WTC11 (cell line): Measurements from ENCODE around the gene BLNK. TPM values are rescaled to one million over a fixed set of nuclear protein-coding genes. Genes with fewer than 3 reads are reported as not detected.

Experiments used
- ATAC-seq: fragments of 200-7000 bp; cut with Tn5 transposase; 2 replicates; pipeline ENCODE4 v1.10.0; 2021; ENCODE audit warnings: mild to moderate bottlenecking, moderate library complexity
- CTCF ChIA-PET: fragments of 300-600 bp; sonication (Branson Sonifier 250); formaldehyde crosslinking; loops from one replicate; lab custom pipeline; 2021; ENCODE audit warnings: antibody characterized with exemption; lab: Charles Lee
- POLR2A ChIA-PET: fragments of 350-600 bp; sonication (Branson Sonifier 250); formaldehyde crosslinking; loops from one replicate; lab custom pipeline; 2021; ENCODE audit warnings: antibody characterized with exemption; lab: Charles Lee
- DNase-seq: peaks from one replicate; pipeline ENCODE4 v3.0.0; 2021; ENCODE audit warnings: low spot score
- H3K27ac Mint-ChIP-seq: 2 replicates; pipeline ENCODE4 v1.8.0; 2021; ENCODE audit warnings: mixed read lengths
- H3K27me3 Mint-ChIP-seq: 2 replicates; pipeline ENCODE4 v1.8.0; 2021; ENCODE audit warnings: low read depth, mild to moderate bottlenecking, moderate library complexity, mixed read lengths
- H3K36me3 Mint-ChIP-seq: 2 replicates; pipeline ENCODE4 v1.8.0; 2021; ENCODE audit warnings: mixed read lengths
- H3K4me1 Mint-ChIP-seq: 2 replicates; pipeline ENCODE4 v1.8.0; 2022; ENCODE audit warnings: mixed read lengths
- H3K4me3 Mint-ChIP-seq: 2 replicates; pipeline ENCODE4 v1.8.0; 2021; ENCODE audit warnings: mild to moderate bottlenecking, moderate library complexity, mixed read lengths
- H3K9me3 Mint-ChIP-seq: 2 replicates; pipeline ENCODE4 v1.8.0; 2021; ENCODE audit warnings: mixed read lengths
- ATF6 ChIP-seq: sonication (generic); formaldehyde crosslinking; IDR thresholded peaks from 2 replicates; pipeline ENCODE4 v1.8.1; 2023; ENCODE audit warnings: mild to moderate bottlenecking, missing genetic modification reagents
- ERG ChIP-seq: fragments of 250-450 bp; sonication (Bioruptor Pico); IDR thresholded peaks from 2 replicates; pipeline ENCODE4 v1.8.0; 2021; ENCODE audit warnings: mild to moderate bottlenecking
- FOXJ3 ChIP-seq: sonication (generic); formaldehyde crosslinking; IDR thresholded peaks from 2 replicates; pipeline ENCODE4 v1.9.0; 2021; ENCODE audit warnings: missing genetic modification reagents, mild to moderate bottlenecking, borderline replicate concordance
- GABPB1 ChIP-seq: sonication (generic); formaldehyde crosslinking; IDR thresholded peaks from 2 replicates; pipeline ENCODE4 v1.8.1; 2023; ENCODE audit warnings: mild to moderate bottlenecking, missing genetic modification reagents
- GRHL2 ChIP-seq: fragments of 250-450 bp; sonication (Bioruptor Pico); IDR thresholded peaks from 2 replicates; pipeline ENCODE4 v1.8.0; 2022; ENCODE audit warnings: mild to moderate bottlenecking, moderate library complexity; ENCODE audit not compliant: insufficient replicate concordance, severe bottlenecking
- HMGA2 ChIP-seq: fragments of 250-450 bp; sonication (Bioruptor Pico); IDR thresholded peaks from 2 replicates; pipeline ENCODE4 v1.4.0; 2021; ENCODE audit warnings: mild to moderate bottlenecking, moderate library complexity
- MXD4 ChIP-seq: fragments of 250-450 bp; sonication (Bioruptor Pico); IDR thresholded peaks from 2 replicates; pipeline ENCODE4 v1.8.0; 2021; ENCODE audit warnings: mild to moderate bottlenecking, moderate library complexity, borderline replicate concordance
- ZNF138 ChIP-seq: sonication (generic); formaldehyde crosslinking; conservative IDR thresholded peaks from 2 replicates; pipeline ENCODE4 v1.8.1; 2022; ENCODE audit warnings: mild to moderate bottlenecking, moderate library complexity, missing genetic modification reagents
- ZNF219 ChIP-seq: sonication (generic); formaldehyde crosslinking; IDR thresholded peaks from 2 replicates; pipeline ENCODE4 v1.8.0; 2023; ENCODE audit warnings: missing genetic modification reagents, mild to moderate bottlenecking, borderline replicate concordance
- ZNF232 ChIP-seq: sonication (generic); formaldehyde crosslinking; IDR thresholded peaks from 2 replicates; pipeline ENCODE4 v1.8.0; 2022; ENCODE audit warnings: mild to moderate bottlenecking, missing genetic modification reagents
- ZNF423 ChIP-seq: fragments of 250-450 bp; sonication (Bioruptor Pico); IDR thresholded peaks from 2 replicates; pipeline ENCODE4 v2.1.2; 2022; ENCODE audit warnings: mild to moderate bottlenecking, moderate library complexity
- ZNF425 ChIP-seq: fragments of 250-450 bp; sonication (Bioruptor Pico); conservative IDR thresholded peaks from 2 replicates; pipeline ENCODE4 v1.9.0; 2021; ENCODE audit warnings: mild to moderate bottlenecking
- ZSCAN18 ChIP-seq: fragments of 250-450 bp; sonication (Bioruptor Pico); IDR thresholded peaks from 2 replicates; pipeline ENCODE4 v2.1.2; 2022; ENCODE audit warnings: mild to moderate bottlenecking, moderate library complexity
- total RNA-seq: library from RNA; stranded (reverse); gene quantifications from 3 replicates; pipeline ENCODE4 v1.2.3, GENCODE V29; 2021
- TF ChIP-seq, protein P1 (sequence below): sonication (generic); formaldehyde crosslinking; IDR thresholded peaks from 2 replicates; pipeline ENCODE4 v1.8.0; 2022; ENCODE audit warnings: missing genetic modification reagents
- TF ChIP-seq, protein P2 (sequence below): sonication (generic); formaldehyde crosslinking; IDR thresholded peaks from 2 replicates; pipeline ENCODE4 v1.8.1; 2022; ENCODE audit warnings: mild to moderate bottlenecking, moderate library complexity, missing genetic modification reagents
- TF ChIP-seq, protein P3 (sequence below): sonication (generic); formaldehyde crosslinking; IDR thresholded peaks from 2 replicates; pipeline ENCODE4 v1.8.1; 2022; ENCODE audit warnings: low read depth, mild to moderate bottlenecking, moderate library complexity, missing genetic modification reagents, borderline replicate concordance

The BLNK gene
- total RNA-seq, 1 experiment from 2014 or later, result not detected

DNA sequence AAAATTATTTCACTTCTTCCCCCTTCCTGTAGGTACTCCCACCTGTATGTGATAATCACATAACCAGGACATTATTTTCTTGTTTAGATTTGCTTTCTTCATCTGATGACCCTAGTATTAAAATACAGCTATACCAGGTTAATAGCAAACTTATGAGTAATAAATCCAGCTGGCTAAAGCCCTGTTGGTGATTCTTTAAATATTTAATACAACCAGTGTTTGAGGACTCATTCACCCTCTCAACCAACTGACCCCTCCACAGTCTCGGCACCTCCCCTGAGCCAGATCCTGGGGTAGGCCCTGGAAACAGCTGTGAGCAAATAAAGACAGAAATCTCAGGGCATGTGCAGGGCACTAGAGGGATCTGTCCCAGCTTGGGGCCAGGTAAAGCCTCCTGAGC is 58.5 kb downstream of the BLNK start:
- Mint-ChIP-seq H3K36me3 (no peaks in the 10 kb centered on the region), H3K4me3 (no peak overlapping the region), H3K27me3 (no peaks in the 10 kb centered on the region), H3K9me3 (no peaks in the 10 kb centered on the region), H3K4me1 (peaks cover 3% of the 10 kb centered on the region; the same call in 1 of the 2 replicates), H3K27ac (no peak overlapping the region)
- POLR2A ChIA-PET, result no interaction called here
- CTCF ChIA-PET, result interaction anchor here (1.2 to 2.6 kb wide), 2 partner anchors 17 to 196 kb away, joined by 3 to 7 read pairs; no protein-coding TSS in a partner anchor
- ATAC-seq (no peak), DNase-seq (no peak)
- TF ChIP-seq, protein P1, sequence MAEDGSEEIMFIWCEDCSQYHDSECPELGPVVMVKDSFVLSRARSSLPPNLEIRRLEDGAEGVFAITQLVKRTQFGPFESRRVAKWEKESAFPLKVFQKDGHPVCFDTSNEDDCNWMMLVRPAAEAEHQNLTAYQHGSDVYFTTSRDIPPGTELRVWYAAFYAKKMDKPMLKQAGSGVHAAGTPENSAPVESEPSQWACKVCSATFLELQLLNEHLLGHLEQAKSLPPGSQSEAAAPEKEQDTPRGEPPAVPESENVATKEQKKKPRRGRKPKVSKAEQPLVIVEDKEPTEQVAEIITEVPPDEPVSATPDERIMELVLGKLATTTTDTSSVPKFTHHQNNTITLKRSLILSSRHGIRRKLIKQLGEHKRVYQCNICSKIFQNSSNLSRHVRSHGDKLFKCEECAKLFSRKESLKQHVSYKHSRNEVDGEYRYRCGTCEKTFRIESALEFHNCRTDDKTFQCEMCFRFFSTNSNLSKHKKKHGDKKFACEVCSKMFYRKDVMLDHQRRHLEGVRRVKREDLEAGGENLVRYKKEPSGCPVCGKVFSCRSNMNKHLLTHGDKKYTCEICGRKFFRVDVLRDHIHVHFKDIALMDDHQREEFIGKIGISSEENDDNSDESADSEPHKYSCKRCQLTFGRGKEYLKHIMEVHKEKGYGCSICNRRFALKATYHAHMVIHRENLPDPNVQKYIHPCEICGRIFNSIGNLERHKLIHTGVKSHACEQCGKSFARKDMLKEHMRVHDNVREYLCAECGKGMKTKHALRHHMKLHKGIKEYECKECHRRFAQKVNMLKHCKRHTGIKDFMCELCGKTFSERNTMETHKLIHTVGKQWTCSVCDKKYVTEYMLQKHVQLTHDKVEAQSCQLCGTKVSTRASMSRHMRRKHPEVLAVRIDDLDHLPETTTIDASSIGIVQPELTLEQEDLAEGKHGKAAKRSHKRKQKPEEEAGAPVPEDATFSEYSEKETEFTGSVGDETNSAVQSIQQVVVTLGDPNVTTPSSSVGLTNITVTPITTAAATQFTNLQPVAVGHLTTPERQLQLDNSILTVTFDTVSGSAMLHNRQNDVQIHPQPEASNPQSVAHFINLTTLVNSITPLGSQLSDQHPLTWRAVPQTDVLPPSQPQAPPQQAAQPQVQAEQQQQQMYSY (CRISPR knock-in tag), result no peak
- TF ChIP-seq ZNF425 (CRISPR knock-in tag), result no peak
- TF ChIP-seq, protein P2, sequence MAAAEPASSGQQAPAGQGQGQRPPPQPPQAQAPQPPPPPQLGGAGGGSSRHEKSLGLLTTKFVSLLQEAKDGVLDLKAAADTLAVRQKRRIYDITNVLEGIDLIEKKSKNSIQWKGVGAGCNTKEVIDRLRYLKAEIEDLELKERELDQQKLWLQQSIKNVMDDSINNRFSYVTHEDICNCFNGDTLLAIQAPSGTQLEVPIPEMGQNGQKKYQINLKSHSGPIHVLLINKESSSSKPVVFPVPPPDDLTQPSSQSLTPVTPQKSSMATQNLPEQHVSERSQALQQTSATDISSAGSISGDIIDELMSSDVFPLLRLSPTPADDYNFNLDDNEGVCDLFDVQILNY (CRISPR knock-in tag), result no peak
- no peak for TF ChIP-seq HMGA2 (CRISPR knock-in tag)
- TF ChIP-seq MXD4 (CRISPR knock-in tag), result no peak
- TF ChIP-seq ZNF232 (CRISPR knock-in tag), result no peak
- no peak for TF ChIP-seq ZNF138
- TF ChIP-seq ZNF423 (CRISPR knock-in tag), result no peak
- TF ChIP-seq ZSCAN18 (CRISPR knock-in tag), result no peak
- TF ChIP-seq ATF6 (CRISPR knock-in tag), result no peak
- no peak for TF ChIP-seq GRHL2
- TF ChIP-seq ZNF219 (CRISPR knock-in tag), result no peak
- TF ChIP-seq GABPB1 (CRISPR knock-in tag), result no peak
- TF ChIP-seq FOXJ3 (CRISPR knock-in tag), result no peak
- TF ChIP-seq, protein P3, sequence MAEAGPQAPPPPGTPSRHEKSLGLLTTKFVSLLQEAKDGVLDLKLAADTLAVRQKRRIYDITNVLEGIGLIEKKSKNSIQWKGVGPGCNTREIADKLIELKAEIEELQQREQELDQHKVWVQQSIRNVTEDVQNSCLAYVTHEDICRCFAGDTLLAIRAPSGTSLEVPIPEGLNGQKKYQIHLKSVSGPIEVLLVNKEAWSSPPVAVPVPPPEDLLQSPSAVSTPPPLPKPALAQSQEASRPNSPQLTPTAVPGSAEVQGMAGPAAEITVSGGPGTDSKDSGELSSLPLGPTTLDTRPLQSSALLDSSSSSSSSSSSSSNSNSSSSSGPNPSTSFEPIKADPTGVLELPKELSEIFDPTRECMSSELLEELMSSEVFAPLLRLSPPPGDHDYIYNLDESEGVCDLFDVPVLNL, result no peak
- TF ChIP-seq ERG (CRISPR knock-in tag), result no peak
